Hematopoietic multipotent progenitor cell (in vitro differentiated cells): ENCODE measurements around the gene GINS1. TPM values are rescaled to one million over a fixed set of nuclear protein-coding genes. Genes with fewer than 3 reads are reported as not detected.
"Not testable (repeated sequence)": the region's sequence is repeated elsewhere in the genome, so short reads cannot be mapped to it uniquely, and the experiment has no call there.

Experiments used
- DNase-seq, 3 donors: peaks; one replicate each; pipeline ENCODE4 v3.0.0-alpha.2; 2011 to 2015; ENCODE audit warnings: low read depth in 2 of 3, low spot score in 2 of 3
- total RNA-seq: library from RNA; depleted of rRNA; stranded (reverse); fragments of >200 nt; gene quantifications from one replicate; pipeline ENCODE4 v1.2.3, GENCODE V29; 2012

The GINS1 gene
- total RNA-seq, 1 donor: 3.2 TPM

DNA sequence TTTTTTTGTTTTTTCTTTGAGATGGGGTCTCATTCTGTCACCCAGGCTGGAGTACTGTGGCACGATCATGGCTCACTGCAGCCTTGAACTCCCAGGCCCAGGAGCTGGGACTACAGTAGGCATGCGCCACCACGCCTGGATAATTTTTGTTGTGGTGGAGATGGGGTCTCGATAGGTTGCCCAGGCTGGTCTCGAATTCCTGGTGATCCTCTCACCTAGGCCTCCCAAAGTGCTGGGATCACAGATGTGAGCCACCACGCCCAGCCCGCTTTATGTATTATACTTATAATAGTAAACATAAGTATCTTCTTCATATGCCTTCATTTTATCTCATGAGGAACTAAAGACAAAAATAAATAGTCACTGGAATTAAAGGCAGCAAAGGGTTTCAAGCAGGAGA lies 63.5 kb downstream of the GINS1 start:
- no peak for DNase-seq

DNA sequence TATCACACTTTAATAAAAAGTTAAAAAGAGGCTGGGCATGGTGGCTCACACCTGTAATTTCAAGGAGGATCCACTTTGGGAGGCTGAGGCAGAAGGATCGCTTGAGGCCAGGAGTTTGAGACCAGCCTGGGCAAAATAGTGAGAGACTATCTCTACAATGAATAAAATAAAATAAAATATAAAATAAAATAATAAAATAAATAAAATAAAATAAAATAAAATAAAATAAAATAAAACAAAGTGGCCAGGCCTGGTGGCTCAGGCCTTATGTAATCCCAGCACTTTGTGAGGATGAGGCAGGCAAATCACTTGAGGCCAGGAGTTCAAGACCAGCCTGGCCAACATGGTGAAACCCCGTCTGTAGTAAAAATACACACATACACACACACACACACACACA lies 65.8 kb downstream of the GINS1 start:
- DNase-seq: not testable (repeated sequence)

DNA sequence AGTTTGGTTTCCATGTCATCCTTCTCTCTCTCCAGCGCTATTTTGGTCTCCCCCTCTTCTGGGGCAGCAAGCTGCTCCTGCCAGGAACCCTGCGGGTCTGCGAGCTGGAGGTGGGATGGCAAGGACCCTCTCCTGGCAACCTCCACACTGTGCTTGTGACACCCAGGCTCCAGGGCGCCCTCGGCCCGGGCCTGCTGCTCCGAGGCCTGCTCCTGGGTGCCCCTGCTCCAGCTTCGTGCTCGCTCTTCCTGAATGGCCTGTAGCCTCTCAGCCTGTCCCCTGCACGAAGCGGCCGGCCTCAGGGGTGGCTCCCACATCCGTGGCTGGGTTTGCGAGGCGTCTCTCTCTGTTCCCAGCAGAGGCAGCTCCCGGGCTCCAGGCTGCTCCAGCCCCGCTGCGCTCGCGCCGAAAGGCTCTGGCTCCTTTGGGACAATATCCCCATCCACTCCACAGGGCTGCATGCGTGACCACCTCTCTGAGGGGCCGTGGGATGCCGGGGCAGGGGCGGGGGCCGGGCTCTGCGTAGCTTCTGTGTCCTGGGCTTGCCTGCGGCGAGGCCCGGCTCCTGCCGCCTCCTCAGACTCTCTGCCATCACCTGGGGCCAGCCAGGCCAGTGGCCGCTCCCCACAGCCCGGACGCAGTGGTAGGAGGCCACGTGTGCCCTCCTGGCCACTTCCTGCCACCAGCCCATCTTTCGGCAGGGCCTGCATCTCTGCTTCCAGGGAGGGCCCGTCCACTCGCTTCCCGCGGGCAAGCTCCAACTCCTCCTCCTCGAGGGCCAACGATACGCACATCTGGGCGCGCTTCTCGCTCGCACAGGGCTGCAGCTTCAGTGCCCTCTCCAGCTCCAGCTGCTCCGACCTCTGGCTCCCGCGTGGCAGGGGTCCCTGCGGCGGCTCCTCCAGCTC lies 68.9 kb downstream of the GINS1 start:
- DNase-seq: no peak

DNA sequence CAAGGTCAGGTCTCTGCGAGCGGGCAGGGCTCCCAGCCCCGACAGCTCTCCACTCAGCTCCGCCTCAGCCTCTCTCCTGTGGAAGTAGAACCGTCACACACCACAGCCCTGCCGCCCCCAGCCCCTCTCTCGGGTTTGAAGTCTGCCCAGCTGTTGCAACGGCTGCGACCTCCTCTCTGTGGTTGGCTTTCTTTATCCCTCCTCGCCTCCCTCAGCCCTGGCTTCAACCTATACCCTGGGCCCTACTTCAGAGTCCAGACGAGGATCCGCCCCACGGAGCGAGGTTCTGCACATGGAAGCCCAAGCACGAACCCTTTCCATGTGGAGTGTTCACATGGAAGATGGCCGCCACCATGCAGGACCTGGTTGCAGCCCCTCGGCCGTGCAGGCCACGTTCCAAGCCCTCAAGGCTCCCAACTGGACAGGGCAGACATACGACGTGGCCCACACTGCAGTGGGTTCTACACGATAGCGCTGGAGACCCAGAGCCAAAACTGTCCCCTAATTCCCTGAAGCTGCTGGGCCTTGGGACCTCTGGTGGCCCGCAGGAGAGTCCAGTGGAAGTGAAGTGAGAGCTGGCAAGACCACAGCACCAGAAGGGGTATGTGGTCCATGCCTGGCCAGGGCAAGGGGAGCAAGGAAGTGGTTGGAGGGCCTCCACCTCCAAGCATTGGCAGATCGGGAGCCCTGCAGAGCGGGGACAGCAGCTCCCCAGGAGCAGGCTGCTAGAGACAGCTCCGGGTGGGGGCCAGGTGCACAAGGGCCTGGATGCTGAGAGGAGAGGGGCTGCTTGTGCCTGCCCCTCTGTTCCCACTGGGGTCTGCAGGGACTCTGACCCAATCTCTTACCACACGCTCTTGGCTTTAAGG lies 69.8 kb downstream of the GINS1 start:
- no peak for DNase-seq

DNA sequence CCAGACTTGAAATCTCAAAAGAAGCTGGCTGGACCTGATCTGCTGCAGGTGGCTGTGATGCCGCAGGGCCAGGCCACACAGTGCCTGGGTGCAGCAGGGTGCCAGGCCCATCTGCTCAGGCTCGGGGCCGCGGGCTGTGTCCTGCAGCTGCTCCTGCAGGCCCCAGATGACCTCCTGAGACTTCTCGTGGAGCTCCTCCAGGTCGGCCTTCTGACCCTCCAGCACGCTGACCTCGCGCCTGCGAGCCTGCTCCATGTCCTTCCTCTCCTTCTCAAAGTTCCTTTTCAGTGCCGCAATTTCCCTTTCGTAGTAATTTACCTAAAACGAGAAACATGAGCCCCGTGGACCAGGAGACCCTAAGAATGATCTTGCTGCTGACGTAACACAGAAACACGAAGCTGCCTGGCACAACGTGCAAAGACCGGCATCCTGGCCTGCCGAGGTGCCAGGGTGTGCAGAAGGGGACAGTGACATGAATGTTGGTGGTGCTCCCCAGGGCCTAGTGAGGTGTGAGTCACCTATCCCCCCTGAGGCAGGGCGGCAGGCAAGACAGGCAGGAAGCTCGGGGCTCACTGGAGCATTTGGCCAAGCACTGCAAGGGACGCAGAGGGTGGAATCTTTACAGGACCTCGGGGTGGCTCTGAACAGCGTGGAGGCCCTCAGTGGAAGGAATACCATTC lies 71.6 kb downstream of the GINS1 start:
- no peak for DNase-seq

DNA sequence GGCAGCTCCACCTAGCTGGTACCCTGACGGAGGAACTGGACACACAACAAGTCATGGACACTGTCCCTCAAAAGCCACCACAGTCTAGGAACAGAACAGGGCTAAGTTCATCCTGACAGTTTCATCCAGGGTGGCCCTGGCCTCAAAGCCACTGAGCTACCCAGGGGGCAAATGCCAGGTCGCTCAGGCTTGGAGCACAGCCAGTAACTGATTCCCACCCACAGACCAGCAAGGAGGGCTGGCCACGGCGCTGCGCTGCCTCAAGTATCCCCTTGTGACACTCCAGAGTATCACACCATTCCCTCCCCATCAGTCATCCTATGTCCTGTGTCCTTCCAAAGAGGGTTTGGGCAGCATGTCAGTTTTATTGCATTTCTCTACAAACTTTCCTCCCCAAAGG lies 72.2 kb downstream of the GINS1 start:
- DNase-seq: no peak

DNA sequence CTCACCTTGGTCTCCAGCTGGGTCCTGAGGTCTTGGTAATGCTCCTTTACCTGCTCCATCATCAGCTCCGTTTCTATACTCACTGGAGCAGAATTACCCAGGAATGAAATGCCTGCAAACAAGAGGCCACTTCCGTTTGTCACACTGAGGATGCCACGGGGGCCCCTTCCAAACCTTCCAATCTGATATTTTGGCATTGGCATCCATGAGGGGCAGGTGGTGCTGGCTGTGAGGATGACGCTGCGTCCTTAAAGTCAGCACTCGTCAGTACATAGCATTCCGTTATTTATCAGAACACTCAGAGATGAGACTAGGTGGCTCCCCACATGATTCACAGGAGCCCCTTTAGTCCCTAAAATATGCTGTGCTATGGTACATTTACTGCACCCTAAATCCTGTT lies 72.7 kb downstream of the GINS1 start:
- DNase-seq: no peak

DNA sequence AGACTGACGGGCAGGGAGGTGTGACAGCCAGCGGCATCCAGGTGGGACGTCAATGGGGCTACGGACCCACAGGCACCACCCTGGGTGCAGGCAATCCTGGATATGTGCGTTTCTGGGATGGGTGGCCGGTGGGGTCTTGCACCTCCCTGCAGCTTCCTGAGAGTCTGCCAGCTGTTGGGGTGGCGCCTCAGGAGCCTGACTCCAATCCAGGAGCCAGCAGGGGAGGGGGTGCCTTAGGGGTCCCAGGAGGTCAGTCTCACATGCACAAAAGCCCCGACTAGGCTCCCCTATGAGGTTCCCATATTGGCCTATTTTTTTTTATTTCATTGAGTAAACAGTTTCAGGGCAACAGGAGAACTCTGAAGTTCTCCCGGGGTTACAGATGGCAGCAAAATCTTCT lies 73.3 kb downstream of the GINS1 start:
- no peak for DNase-seq

DNA sequence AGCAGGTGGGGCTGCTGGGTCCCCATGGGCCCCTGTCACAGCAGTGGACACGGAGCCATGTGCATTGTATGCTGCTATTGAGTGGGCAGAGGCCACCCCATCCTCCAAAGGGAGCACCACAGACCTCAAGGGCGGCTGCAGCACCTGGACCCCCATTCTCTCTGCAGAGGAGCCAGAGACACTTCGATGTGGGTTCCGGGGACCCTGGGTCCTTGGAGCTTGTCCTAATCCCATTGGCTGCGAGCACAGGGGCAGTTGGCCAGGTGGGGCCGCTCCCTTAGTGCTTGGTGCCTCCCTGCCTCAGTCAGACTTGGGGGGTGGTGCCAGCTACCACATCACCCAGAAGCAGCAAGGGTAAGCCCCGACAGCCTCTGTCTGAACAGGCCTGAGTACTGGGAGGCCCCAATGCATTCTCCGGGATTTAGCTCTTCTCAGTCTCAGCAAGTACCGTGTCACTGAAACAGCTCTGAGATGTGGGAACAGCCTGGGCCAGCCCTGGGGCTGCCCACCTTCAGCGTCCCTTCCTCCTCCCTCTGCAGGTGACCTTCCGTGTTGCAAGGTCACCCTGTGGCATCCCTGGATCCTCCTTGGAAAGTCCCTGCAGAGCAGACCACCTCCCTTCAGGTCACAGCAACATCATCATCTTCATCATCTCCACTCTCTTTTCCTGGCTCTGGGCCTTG lies 73.9 kb downstream of the GINS1 start:
- DNase-seq: no peak

DNA sequence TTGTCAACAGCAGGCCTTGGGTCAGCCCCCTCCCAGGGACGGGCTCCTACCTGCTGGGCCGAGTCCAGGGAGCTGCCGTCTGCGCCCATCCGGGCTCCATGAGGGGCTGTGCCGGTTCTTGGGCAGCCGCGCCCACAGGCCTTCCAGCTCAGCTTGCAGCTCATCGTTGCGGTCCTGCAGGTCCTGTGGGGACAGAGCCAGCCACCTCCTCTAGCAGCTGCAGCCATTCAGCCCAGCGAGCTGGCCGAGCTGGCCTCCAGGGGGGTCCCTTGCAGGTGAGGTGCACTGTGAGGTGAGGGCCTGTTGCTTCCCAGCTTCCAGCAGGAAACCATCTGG lies 74.4 kb downstream of the GINS1 start:
- no peak for DNase-seq

DNA sequence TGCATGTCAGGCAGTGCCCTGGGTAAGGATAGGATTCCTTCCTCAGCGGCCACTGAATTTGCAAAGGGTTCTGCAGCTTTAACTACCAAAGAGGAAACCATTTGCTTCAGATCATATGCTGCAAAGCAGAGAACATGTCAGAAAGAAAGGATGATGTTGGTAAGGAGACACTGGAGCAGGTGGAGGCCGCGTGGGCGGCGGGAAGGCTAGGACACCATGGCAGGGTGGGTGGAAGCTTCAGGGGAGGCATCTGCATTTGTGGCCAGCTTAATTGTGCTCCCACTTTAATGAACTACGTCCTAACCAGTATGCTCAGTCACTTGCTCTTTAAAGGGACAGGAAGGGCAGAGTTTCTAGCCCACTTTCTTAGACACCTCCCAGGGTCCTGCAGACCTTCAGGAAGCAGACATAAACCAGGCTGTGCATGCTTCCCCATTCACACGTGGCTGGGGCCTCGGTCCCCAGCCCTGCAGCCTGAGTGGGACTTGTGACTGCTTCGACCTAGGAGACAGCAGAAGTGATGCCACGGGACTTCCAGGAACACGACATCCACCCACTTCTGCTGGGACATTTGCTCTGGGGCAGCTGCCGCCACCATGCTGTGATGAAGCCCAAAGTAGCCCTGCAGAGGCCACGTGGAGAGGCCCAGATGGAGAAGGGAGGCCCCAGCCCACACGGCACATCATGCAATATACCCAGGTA lies 76.1 kb downstream of the GINS1 start:
- no peak for DNase-seq

DNA sequence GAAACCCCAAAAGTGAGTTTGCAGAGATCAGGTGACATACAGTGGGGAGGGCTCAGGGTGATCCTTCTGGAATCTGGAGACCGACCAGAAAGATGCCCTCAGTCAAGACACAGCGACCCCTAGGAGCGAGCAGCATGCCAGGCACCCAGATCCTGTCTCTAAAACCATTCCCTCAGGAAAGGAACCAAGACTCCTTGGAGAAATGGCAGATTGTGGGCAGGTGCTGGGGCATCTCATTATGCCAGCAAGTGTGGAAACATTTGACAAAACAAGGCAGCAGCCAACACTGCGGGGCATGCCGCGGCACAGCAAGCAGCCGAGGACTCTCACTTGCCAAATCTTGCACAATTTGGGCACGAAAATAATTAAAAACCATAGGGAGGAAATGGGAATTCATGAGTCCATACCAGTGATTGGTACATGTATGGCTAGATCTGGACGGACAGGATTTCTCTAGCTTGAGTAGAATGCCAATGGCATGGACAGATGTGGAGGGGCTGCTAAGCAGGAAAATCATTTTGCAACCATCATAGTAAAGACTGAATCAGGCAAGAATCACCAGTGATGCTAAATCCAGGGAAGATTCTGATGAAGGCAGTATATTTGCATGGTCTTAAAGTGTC lies 76.9 kb downstream of the GINS1 start:
- no peak for DNase-seq

DNA sequence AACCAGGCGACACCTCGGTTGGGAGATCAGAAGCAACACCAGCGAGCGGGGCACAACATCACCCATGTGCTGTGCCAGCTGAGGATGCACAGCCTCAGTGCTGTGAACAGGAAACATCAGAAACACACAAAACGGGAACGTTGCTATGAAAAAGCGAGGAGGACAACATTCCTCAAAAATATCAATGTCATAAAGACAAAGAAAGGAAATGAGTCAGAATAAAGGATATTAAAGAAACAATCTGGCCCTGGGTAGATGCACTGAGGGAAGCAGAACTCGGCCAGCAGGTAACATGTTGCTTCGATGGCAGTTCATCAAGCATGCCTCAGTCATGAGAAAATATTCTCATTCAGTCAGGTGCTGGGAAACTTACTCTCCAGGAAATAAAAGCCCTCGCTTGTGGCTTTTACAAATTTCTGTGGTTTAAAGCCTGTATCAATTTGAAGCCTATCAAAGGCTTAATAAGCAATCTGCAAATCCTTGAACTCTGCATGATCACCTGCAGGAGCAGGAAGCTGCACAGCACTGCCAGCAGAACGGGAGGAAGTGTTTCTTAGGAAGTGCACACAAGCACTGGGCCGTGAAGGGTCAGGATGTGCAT lies 77.5 kb downstream of the GINS1 start:
- no peak for DNase-seq

DNA sequence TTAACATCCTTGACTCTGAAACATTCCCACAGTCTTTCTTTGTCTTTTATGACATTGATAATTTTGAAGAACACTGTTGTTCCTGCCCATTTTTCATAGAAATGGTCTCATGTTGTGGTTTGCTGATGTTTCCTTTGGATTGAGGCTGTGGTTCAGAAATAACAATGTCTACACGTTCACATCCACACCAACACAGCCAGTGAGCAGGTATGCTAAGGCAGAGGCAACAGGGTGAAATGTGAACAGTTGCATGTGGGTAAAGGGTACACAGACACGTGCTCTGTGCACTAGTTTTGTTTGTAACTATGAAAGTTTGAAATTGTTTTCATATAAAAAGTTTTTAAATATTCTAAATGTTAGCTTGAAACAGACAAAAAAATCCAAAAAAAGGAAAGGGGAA lies 78.4 kb downstream of the GINS1 start:
- no peak for DNase-seq

DNA sequence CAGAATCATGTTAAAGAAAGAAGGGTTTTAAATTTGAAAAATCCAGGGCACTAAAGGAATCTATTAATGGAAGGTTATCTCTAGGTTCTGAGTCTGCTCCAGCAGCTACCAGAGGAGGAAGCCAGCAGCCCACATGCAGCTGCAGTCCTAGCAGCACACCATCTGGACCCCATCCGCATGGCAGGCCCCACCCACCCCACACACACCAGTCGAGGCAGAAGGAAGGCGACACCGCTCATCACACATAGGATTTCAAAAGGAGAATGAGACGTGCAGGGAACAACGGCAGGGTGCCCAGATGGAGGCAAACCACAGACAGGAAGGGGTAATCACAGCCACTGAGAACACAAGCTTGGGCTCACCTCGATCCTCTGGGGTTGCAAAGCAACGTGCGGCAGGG lies 78.9 kb downstream of the GINS1 start:
- no peak for DNase-seq

DNA sequence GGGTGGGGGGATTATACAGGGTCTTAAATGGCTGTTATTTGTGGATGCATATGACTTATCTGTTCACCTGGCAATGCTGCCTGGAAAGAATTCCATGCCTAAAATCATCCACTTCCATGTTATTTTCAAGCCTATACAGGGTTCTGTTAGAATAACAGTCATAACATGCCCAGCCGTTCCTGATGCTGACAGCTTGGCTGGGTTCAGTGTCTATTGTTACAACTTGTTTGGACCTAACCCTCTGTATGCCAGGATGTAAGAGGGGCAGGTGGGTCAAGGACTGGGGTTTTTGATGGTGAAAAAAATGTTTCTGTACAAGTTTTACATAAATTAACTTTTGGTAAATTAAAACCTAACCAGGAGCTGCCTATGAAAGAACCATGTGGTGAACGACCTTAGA lies 79.8 kb downstream of the GINS1 start:
- DNase-seq: no peak

DNA sequence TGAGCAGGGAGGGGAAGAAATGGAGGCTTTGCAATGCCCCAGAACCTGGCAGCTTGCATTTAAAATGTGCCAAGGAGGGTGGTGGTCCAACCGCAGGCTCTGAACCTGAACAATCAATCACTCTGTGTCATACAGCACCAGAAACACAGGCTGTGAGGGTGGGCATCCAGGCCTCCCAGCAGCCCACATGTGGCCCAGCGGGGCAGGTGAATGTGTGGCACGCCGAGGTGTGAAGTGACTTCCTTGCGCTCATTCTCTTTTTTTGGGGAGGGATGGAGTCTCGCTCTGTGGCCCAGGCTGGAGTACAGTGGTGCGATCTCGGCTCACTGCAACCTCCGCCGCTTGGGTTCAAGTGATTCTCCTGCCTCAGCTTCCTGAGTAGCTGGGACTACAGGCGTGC lies 80.5 kb downstream of the GINS1 start:
- no peak for DNase-seq

DNA sequence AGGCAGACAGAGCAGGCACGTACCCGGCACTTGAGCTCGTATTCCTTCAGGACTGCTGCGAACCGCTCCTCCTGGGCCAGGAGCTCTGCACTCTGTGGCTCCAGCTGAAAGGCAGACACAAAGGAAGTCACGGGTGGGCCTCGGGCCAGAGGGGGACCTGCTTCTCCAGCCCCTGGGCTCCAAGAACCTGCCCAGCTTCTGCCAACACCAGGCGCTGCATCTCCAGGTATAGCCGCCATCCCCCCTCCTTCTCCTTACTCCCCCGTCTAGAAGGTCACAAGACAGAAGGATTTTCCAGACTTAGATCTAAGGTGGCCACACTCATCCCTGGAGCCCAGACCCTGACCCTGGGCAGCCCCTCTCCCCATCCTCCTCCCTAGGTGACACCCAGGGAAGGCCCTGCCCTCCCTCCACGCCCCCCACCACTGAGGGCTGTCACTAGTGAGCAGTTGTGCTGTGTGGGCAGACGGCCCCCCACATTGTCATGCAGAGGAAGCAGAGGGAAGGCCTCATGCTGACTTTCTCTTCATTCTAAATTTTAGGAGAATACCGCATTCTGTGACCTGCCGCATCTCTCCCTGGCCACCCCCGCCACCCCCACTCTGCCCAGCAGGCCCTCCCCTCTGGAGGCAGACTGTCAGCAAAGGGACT lies 81.9 kb downstream of the GINS1 start:
- DNase-seq: no peak
